A549 (cell line): ENCODE data around the gene NR4A1. TPM values are rescaled to one million over a fixed set of nuclear protein-coding genes. Genes with fewer than 3 reads are reported as not detected.

Experiments
- ATAC-seq, 2 experiments: fragments of 200-7000 bp in 1 of 2; fragments of >200 bp in 1 of 2; cut with Nextera tagmentation in 1 of 2; cut with Tn5 transposase in 1 of 2; 3 replicates each; pipeline versions ENCODE4 v1.8.0 to v1.9.1; 2018 to 2020; ENCODE audit warnings: mild to moderate bottlenecking in 1 of 2, moderate library complexity in 1 of 2
- CTCF ChIA-PET: fragments of 300-600 bp; sonication (Branson Sonifier 250); formaldehyde crosslinking; extraction: SDS; loops from one replicate; lab custom pipeline; 2021; ENCODE audit warnings: antibody characterized with exemption, inconsistent platforms; lab: Yijun Ruan, JAX
- POLR2A ChIA-PET: fragments of 350-600 bp; formaldehyde crosslinking; extraction: SDS; loops from one replicate; lab custom pipeline; 2021; ENCODE audit warnings: antibody characterized with exemption, inconsistent platforms; lab: Yijun Ruan, JAX
- DNase-seq, 2 experiments: peaks; one replicate each; pipeline versions ENCODE4 v3.0.0 to v3.0.0-alpha.2; 2011 to 2016; ENCODE audit warnings: low read depth in 1 of 2, low spot score in 1 of 2
- FAIRE-seq: peaks from 2 replicates; lab custom pipeline; 2011; peaks lifted over from hg19 to GRCh38; lab: Jason Lieb, UNC
- H3K27ac ChIP-seq, 2 experiments: fragments of >200 bp; sonication (Bioruptor Twin); formaldehyde crosslinking; 3 replicates each; pipeline ENCODE4 v1.5.1; 2016 to 2017
- H3K4me1 ChIP-seq: fragments of >200 bp; sonication (Bioruptor Twin); formaldehyde crosslinking; 3 replicates; pipeline ENCODE4 v1.6.1; 2016
- H3K4me2 ChIP-seq: fragments of >200 bp; sonication (Bioruptor Twin); formaldehyde crosslinking; 3 replicates; pipeline ENCODE4 v1.6.1; 2016
- H3K4me3 ChIP-seq: fragments of >200 bp; sonication (Bioruptor Twin); formaldehyde crosslinking; 3 replicates; pipeline ENCODE4 v1.5.1; 2016
- H3K9me3 ChIP-seq: fragments of >200 bp; sonication (Bioruptor Twin); formaldehyde crosslinking; 3 replicates; pipeline ENCODE4 v1.6.1; 2016
- CHD2 ChIP-seq: fragments of 150-350 bp; IDR thresholded peaks from 2 replicates; pipeline ENCODE4 v1.6.1; 2014; ENCODE audit warnings: low read length; ENCODE audit not compliant: partially characterized antibody
- CHD4 ChIP-seq: fragments of 200-600 bp; sonication (generic); IDR thresholded peaks from 2 replicates; pipeline ENCODE4 v1.6.1; 2016; ENCODE audit warnings: antibody characterized with exemption, mild to moderate bottlenecking, borderline replicate concordance
- EHMT2 ChIP-seq: fragments of 200-600 bp; sonication (generic); IDR thresholded peaks from 2 replicates; pipeline ENCODE4 v1.6.1; 2016; ENCODE audit warnings: antibody characterized with exemption, low read depth, mild to moderate bottlenecking, moderate library complexity
- EP300 ChIP-seq, 2 experiments: fragments of >200 bp; sonication (Bioruptor Twin); formaldehyde crosslinking; IDR thresholded peaks; 2 replicates in 1 of 2; 3 replicates in 1 of 2; pipeline ENCODE4 v1.6.1; 2016 to 2017
- ESRRA ChIP-seq: fragments of 150-350 bp; IDR thresholded peaks from 2 replicates; pipeline ENCODE4 v1.6.1; 2014; ENCODE audit warnings: mild to moderate bottlenecking, low read length, borderline replicate concordance
- FOSL2 ChIP-seq, 2 experiments: fragments of 450-650 bp in 1 of 2; fragments of >200 bp in 1 of 2; sonication (Bioruptor Twin) in 1 of 2; formaldehyde crosslinking; IDR thresholded peaks; 2 replicates each; pipeline versions ENCODE4 v1.5.0 to v1.6.1; 2016 to 2020; ENCODE audit warnings: mild to moderate bottlenecking in 1 of 2, moderate library complexity in 1 of 2
- GATA3 ChIP-seq: IDR thresholded peaks from 2 replicates; pipeline ENCODE4 v1.6.1; 2012; ENCODE audit warnings: borderline replicate concordance
- HEYL ChIP-seq: fragments of 250-450 bp; sonication (Bioruptor Pico); IDR thresholded peaks from 2 replicates; pipeline ENCODE4 v1.8.0; 2021; ENCODE audit warnings: mild to moderate bottlenecking, moderate library complexity
- HOXA7 ChIP-seq: fragments of 250-450 bp; sonication (Bioruptor Pico); IDR thresholded peaks from 2 replicates; pipeline ENCODE4 v1.5.0; 2020; ENCODE audit warnings: mild to moderate bottlenecking, moderate library complexity
- HOXB13 ChIP-seq: fragments of 250-450 bp; sonication (Bioruptor Pico); IDR thresholded peaks from 2 replicates; pipeline ENCODE4 v1.5.0; 2020; ENCODE audit warnings: low read depth, mild to moderate bottlenecking, moderate library complexity
- JUNB ChIP-seq: fragments of >200 bp; sonication (Bioruptor Twin); formaldehyde crosslinking; IDR thresholded peaks from 2 replicates; pipeline ENCODE4 v1.6.1; 2016
- KDM1A ChIP-seq: fragments of 200-600 bp; sonication (generic); IDR thresholded peaks from 2 replicates; pipeline ENCODE4 v1.6.1; 2016; ENCODE audit warnings: low read depth, mild to moderate bottlenecking
- MAZ ChIP-seq: fragments of 150-350 bp; IDR thresholded peaks from 2 replicates; pipeline ENCODE4 v1.6.1; 2014; ENCODE audit warnings: antibody characterized with exemption, low read depth, low read length, borderline replicate concordance
- MYC ChIP-seq: IDR thresholded peaks from 2 replicates; pipeline ENCODE4 v1.6.1; 2012; ENCODE audit warnings: mild to moderate bottlenecking, inconsistent platforms, low read length, improper control_type of control experiment, borderline replicate concordance
- NFE2L2 ChIP-seq: fragments of 150-350 bp; conservative IDR thresholded peaks from 2 replicates; pipeline ENCODE4 v1.6.1; 2014; ENCODE audit warnings: low read length
- NPAS2 ChIP-seq: fragments of 250-450 bp; sonication (Bioruptor Pico); IDR thresholded peaks from 2 replicates; pipeline ENCODE4 v1.8.0; 2022; ENCODE audit warnings: mild to moderate bottlenecking, moderate library complexity, borderline replicate concordance
- PBX3 ChIP-seq: IDR thresholded peaks from 2 replicates; pipeline ENCODE4 v1.6.1; 2012
- RCOR1 ChIP-seq: fragments of 150-350 bp; IDR thresholded peaks from 2 replicates; pipeline ENCODE4 v1.6.1; 2014; ENCODE audit warnings: antibody characterized with exemption, low read length, low read depth
- RNF2 ChIP-seq: fragments of 200-600 bp; sonication (generic); IDR thresholded peaks from 2 replicates; pipeline ENCODE4 v1.6.1; 2016; ENCODE audit warnings: low read depth, mild to moderate bottlenecking, antibody characterized with exemption, moderate library complexity, borderline replicate concordance
- SREBF2 ChIP-seq: fragments of 450-650 bp; IDR thresholded peaks from 2 replicates; pipeline ENCODE4 v1.6.1; 2014; ENCODE audit warnings: mild to moderate bottlenecking, moderate library complexity
- TFCP2L1 ChIP-seq: fragments of 250-450 bp; sonication (Bioruptor Pico); IDR thresholded peaks from 2 replicates; pipeline ENCODE4 v1.5.0; 2021; ENCODE audit warnings: mild to moderate bottlenecking
- ZNF302 ChIP-seq: fragments of 250-450 bp; sonication (Bioruptor Pico); IDR thresholded peaks from 2 replicates; pipeline ENCODE4 v1.9.0; 2021; ENCODE audit warnings: inconsistent platforms, mild to moderate bottlenecking, moderate library complexity
- ZSCAN20 ChIP-seq: fragments of 250-450 bp; sonication (Bioruptor Pico); IDR thresholded peaks from 2 replicates; pipeline ENCODE4 v1.8.0; 2022; ENCODE audit warnings: mild to moderate bottlenecking, moderate library complexity
- WGBS: methylation state at CpG from one replicate; pipeline ENCODE4 v1.1.6; 2017; ENCODE audit errors: missing lambda C conversion rate; 5-methylcytosine and 5-hydroxymethylcytosine counted together
- polyA plus RNA-seq, 4 experiments: library from polyadenylated mRNA; depleted of rRNA in 3 of 4; stranded (reverse); fragments of >200 nt; fragmentation: RNase III in 1 of 4; extraction: RNeasy Plus Mini Kit Qiagen cat#74134 plus additional on column Dnase treatment in 1 of 4; gene quantifications; 2 replicates in 3 of 4; 3 replicates in 1 of 4; pipeline ENCODE4 v1.2.3, GENCODE V29; 2011 to 2017
- TF ChIP-seq, protein P1 (sequence below): IDR thresholded peaks from 2 replicates; pipeline ENCODE4 v1.6.1; 2012
- TF ChIP-seq, protein P2 (sequence below): fragments of 150-350 bp; IDR thresholded peaks from 2 replicates; pipeline ENCODE4 v1.6.1; 2014; ENCODE audit warnings: low read depth, mild to moderate bottlenecking, low read length

The NR4A1 gene
- polyA plus RNA-seq, 2 of the 4 experiments (the other 2 are of a cell fraction), result 39.6 to 89.6 TPM

- ATAC-seq (no peak), FAIRE-seq (no peak), DNase-seq (no peak)
- POLR2A ChIA-PET, result interaction anchor here (1.4 kb wide), 1 partner anchor 16 kb away, joined by 8 read pairs; no protein-coding TSS in a partner anchor
- Histone ChIP-seq H3K4me3 (peak overlapping the region; percentile 52), H3K9me3 (no peaks in the 10 kb centered on the region), H3K4me1 (0 out of 3 replicates have a peak, but pooled peaks cover 3% of the 10 kb centered on the region), H3K27ac (peak overlapping the region; percentile 48 to 66; a peak in 4 of 6 replicates), H3K4me2 (peak overlapping the region; percentile 97)
- TF ChIP-seq, protein P1, sequence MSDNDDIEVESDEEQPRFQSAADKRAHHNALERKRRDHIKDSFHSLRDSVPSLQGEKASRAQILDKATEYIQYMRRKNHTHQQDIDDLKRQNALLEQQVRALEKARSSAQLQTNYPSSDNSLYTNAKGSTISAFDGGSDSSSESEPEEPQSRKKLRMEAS, result no peak
- TF ChIP-seq RNF2 (no peak), FOSL2 (IDR thresholded peaks at IDR 0.05) (no peak), FOSL2 (CRISPR knock-in tag; IDR thresholded peaks at IDR 0.05) (no peak), ZNF302 (no peak), NFE2L2 (no peak), ZSCAN20 (CRISPR knock-in tag) (no peak)
- TF ChIP-seq, protein P2, sequence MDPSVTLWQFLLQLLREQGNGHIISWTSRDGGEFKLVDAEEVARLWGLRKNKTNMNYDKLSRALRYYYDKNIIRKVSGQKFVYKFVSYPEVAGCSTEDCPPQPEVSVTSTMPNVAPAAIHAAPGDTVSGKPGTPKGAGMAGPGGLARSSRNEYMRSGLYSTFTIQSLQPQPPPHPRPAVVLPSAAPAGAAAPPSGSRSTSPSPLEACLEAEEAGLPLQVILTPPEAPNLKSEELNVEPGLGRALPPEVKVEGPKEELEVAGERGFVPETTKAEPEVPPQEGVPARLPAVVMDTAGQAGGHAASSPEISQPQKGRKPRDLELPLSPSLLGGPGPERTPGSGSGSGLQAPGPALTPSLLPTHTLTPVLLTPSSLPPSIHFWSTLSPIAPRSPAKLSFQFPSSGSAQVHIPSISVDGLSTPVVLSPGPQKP, result no peak
- WGBS, result 88% methylated on average over 52 of the region's 72 CpGs
- CTCF ChIA-PET, result interaction anchor here (1.1 to 41.8 kb wide), 6 partner anchors 10 to 873 kb away, joined by 3 to 1730 read pairs (median 797); partner anchors contain the start of genes ATG101, NR4A1, SMIM41 and TAMALIN
Measured at GRCh38 chr12:52007158-52007921, 43.9 kb upstream of the NR4A1 start.

DNA sequence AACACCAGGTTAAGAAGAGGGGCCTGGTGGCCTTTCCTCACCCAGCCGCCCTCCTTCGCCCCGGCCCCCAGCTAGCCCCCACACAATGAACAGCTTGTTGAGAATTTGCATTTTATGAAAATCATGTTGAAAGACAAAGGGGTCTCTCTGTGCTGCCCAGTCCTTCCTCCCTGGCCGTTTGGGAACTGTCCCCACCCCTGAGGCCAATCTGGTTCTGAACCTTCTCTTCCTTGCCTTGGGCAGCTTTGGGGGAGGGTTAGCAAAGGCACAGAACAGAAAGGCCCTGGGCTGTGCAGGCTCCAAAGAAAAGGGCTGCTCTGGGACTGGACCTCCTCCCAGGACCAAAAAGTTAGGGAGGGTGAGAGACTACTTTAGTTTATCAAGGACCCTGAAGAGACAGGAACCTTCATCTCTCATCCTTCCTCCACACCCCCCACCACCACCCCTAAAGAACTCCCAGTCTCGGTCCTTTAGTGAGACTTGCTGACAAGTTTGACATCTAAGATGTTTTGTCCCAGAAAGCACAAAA is 43.2 kb upstream of the NR4A1 start:
- no peaks in the 10 kb centered on the region for H3K9me3 ChIP-seq
- WGBS, result 78% methylated on average over 5 of the region's 5 CpGs
- ATAC-seq, result no peak
- no peak overlapping the region for H3K27ac ChIP-seq
- H3K4me3 ChIP-seq, result no peak overlapping the region
- H3K4me2 ChIP-seq, result no peak overlapping the region
- H3K4me1 ChIP-seq, result 0 out of 3 replicates have a peak, but pooled peaks cover 3% of the 10 kb centered on the region
- no peak for TF ChIP-seq ZNF302
- no peak for TF ChIP-seq MAZ
- no peak for TF ChIP-seq HEYL (CRISPR knock-in tag)
- TF ChIP-seq TFCP2L1, result no peak
- TF ChIP-seq EP300 (IDR thresholded peaks at IDR 0.05), result no peak
- no peak for TF ChIP-seq CHD4
- no peak for TF ChIP-seq JUNB
- no peak for TF ChIP-seq GATA3
- TF ChIP-seq NPAS2 (CRISPR knock-in tag), result no peak
- TF ChIP-seq HOXB13 (CRISPR knock-in tag), result no peak
- TF ChIP-seq, all 56 proteins: peak for 0
- no peak for FAIRE-seq
- CTCF ChIA-PET, result interaction anchor here (1.3 to 41.8 kb wide), 4 partner anchors 11 to 872 kb away, joined by 3 to 1730 read pairs (median 1544); partner anchors contain the start of genes ATG101, NR4A1, SMIM41 and TAMALIN
- DNase-seq, result no peak
- POLR2A ChIA-PET, result no interaction called here

GRCh38 chr12:52009081-52009751 is 42.0 kb upstream of the NR4A1 start:
- DNase-seq, result no peak
- no peak overlapping the region for H3K27ac ChIP-seq
- no peak for ATAC-seq
- H3K4me2 ChIP-seq, result no peak overlapping the region
- FAIRE-seq, result no peak
- WGBS, result 87% methylated on average over 10 of the region's 10 CpGs
- H3K9me3 ChIP-seq, result no peaks in the 10 kb centered on the region
- CTCF ChIA-PET, result interaction anchor here (34.6 to 41.8 kb wide), 3 partner anchors 11 to 62 kb away, joined by 1544 to 1730 read pairs (median 1544); partner anchors contain the start of genes ATG101, NR4A1, SMIM41 and TAMALIN
- POLR2A ChIA-PET, result no interaction called here
- no peak for TF ChIP-seq CHD2
- no peak for TF ChIP-seq NFE2L2
- no peak for TF ChIP-seq PBX3
- no peak for TF ChIP-seq MYC
- TF ChIP-seq EHMT2, result no peak
- no peak for TF ChIP-seq RCOR1
- TF ChIP-seq HOXA7 (CRISPR knock-in tag), result no peak
- TF ChIP-seq SREBF2, result no peak
- TF ChIP-seq KDM1A, result no peak
- TF ChIP-seq ZSCAN20 (CRISPR knock-in tag), result no peak
- TF ChIP-seq ESRRA, result no peak
- H3K4me1 ChIP-seq, result 0 out of 3 replicates have a peak, but pooled peaks cover 3% of the 10 kb centered on the region
- no peak overlapping the region for H3K4me3 ChIP-seq
